GM23338 (cell line): ENCODE results near the gene SHROOM2. TPM values are rescaled to one million over a fixed set of nuclear protein-coding genes. Genes with fewer than 3 reads are reported as not detected.

ENCODE experiments used
- ATAC-seq: fragments of 200-7000 bp; cut with Tn5 transposase; 3 replicates; pipeline ENCODE4 v1.9.1; 2020
- DNase-seq: peaks from one replicate; pipeline ENCODE4 v3.0.0-alpha.2; 2015; ENCODE audit warnings: low spot score
- H2AFZ ChIP-seq: fragments of 200-600 bp; sonication (generic); 2 replicates; pipeline ENCODE4 v1.8.0; 2016; ENCODE audit warnings: antibody characterized with exemption, mild to moderate bottlenecking, moderate library complexity
- H3F3A ChIP-seq: fragments of 200-600 bp; sonication (generic); replicated peaks from 2 replicates; pipeline ENCODE4 v1.8.0; 2017; ENCODE audit warnings: antibody characterized with exemption, mixed run types, low read depth
- H3K27ac ChIP-seq: fragments of 200-600 bp; sonication (generic); 2 replicates; pipeline ENCODE4 v1.6.1; 2016; ENCODE audit warnings: low read depth
- H3K27me3 ChIP-seq: fragments of 200-600 bp; sonication (generic); 2 replicates; pipeline ENCODE4 v1.8.0; 2016; ENCODE audit warnings: mild to moderate bottlenecking, mixed run types, moderate library complexity; ENCODE audit not compliant: insufficient read depth
- H3K36me3 ChIP-seq: fragments of 200-600 bp; sonication (generic); 2 replicates; pipeline ENCODE4 v1.8.0; 2016; ENCODE audit warnings: mild to moderate bottlenecking; ENCODE audit not compliant: insufficient read depth
- H3K4me1 ChIP-seq: fragments of 200-600 bp; sonication (generic); 2 replicates; pipeline ENCODE4 v1.8.0; 2016; ENCODE audit warnings: mild to moderate bottlenecking, moderate library complexity; ENCODE audit not compliant: insufficient read depth
- H3K4me2 ChIP-seq: fragments of 200-600 bp; sonication (generic); 2 replicates; pipeline ENCODE4 v1.7.1; 2017; ENCODE audit warnings: mixed run types
- H3K4me3 ChIP-seq: fragments of 200-600 bp; sonication (generic); 2 replicates; pipeline ENCODE4 v1.6.1; 2016; ENCODE audit warnings: mixed run types
- H3K79me2 ChIP-seq: fragments of 200-600 bp; sonication (generic); replicated peaks from 2 replicates; pipeline ENCODE4 v1.8.0; 2017; ENCODE audit warnings: mild to moderate bottlenecking; ENCODE audit not compliant: insufficient read depth
- H3K9me2 ChIP-seq: fragments of 200-600 bp; sonication (generic); 2 replicates; pipeline ENCODE4 v1.8.0; 2017; ENCODE audit not compliant: insufficient read depth
- H4K20me1 ChIP-seq: fragments of 200-600 bp; sonication (generic); replicated peaks from 2 replicates; pipeline ENCODE4 v1.8.0; 2017; ENCODE audit warnings: mild to moderate bottlenecking; ENCODE audit not compliant: insufficient read depth
- H3K27ac Mint-ChIP-seq: 2 replicates; pipeline ENCODE4 v1.8.0; 2020; ENCODE audit warnings: inconsistent platforms, mild to moderate bottlenecking, moderate library complexity, mixed read lengths
- H3K27me3 Mint-ChIP-seq: 3 replicates; pipeline ENCODE4 v1.8.0; 2022; ENCODE audit warnings: low read depth, mild to moderate bottlenecking, moderate library complexity, mixed read lengths, inconsistent platforms; ENCODE audit not compliant: insufficient read depth, poor library complexity
- H3K36me3 Mint-ChIP-seq: 3 replicates; pipeline ENCODE4 v1.8.0; 2021; ENCODE audit warnings: low read depth, mild to moderate bottlenecking, inconsistent platforms, moderate library complexity, mixed read lengths
- H3K4me1 Mint-ChIP-seq: 3 replicates; pipeline ENCODE4 v1.8.0; 2020; ENCODE audit warnings: mild to moderate bottlenecking, inconsistent platforms, mixed read lengths
- H3K4me3 Mint-ChIP-seq: 3 replicates; pipeline ENCODE4 v1.8.0; 2021; ENCODE audit warnings: moderate library complexity, mild to moderate bottlenecking, inconsistent platforms, mixed read lengths
- H3K9me3 Mint-ChIP-seq: 3 replicates; pipeline ENCODE4 v1.8.0; 2020; ENCODE audit warnings: moderate library complexity, mild to moderate bottlenecking, inconsistent platforms, mixed read lengths
- CREB1 ChIP-seq: fragments of 250-450 bp; sonication (Bioruptor Pico); IDR thresholded peaks from 2 replicates; pipeline ENCODE4 v1.5.0; 2020; ENCODE audit warnings: low read depth, mild to moderate bottlenecking, moderate library complexity
- CTCF ChIP-seq, 2 experiments: fragments of 200-600 bp in 1 of 2; sonication (generic) in 1 of 2; conservative IDR thresholded peaks; 2 replicates each; pipeline versions ENCODE4 v1.5.1 to v1.6.1; 2016 to 2017; ENCODE audit warnings: antibody characterized with exemption in 2 of 2, low read depth in 2 of 2, mild to moderate bottlenecking in 2 of 2, moderate library complexity in 1 of 2
- ETS1 ChIP-seq: IDR thresholded peaks from 2 replicates; pipeline ENCODE4 v1.6.1; 2016; ENCODE audit warnings: antibody characterized with exemption
- EZH2 ChIP-seq: fragments of 200-600 bp; sonication (generic); IDR thresholded peaks from one replicate; pipeline ENCODE4 v1.8.0; 2017; ENCODE audit warnings: antibody characterized with exemption, mild to moderate bottlenecking, low read depth; ENCODE audit not compliant: unreplicated experiment
- EZH2phosphoT487 ChIP-seq: fragments of 200-600 bp; sonication (generic); IDR thresholded peaks from one replicate; pipeline ENCODE4 v1.8.1; 2018; ENCODE audit warnings: antibody characterized with exemption; ENCODE audit not compliant: unreplicated experiment
- JUNB ChIP-seq: IDR thresholded peaks from one replicate; pipeline ENCODE4 v1.6.1; 2016; ENCODE audit warnings: antibody characterized with exemption; ENCODE audit not compliant: unreplicated experiment
- NANOG ChIP-seq: IDR thresholded peaks from 2 replicates; pipeline ENCODE4 v1.6.1; 2016; ENCODE audit warnings: antibody characterized with exemption, borderline replicate concordance
- POLR2AphosphoS5 ChIP-seq: IDR thresholded peaks from 2 replicates; pipeline ENCODE4 v1.6.1; 2016; ENCODE audit warnings: antibody characterized with exemption, low read depth
- REST ChIP-seq: IDR thresholded peaks from one replicate; pipeline ENCODE4 v1.6.1; 2018; ENCODE audit warnings: antibody characterized with exemption; ENCODE audit not compliant: unreplicated experiment
- STAT1 ChIP-seq: IDR thresholded peaks from one replicate; pipeline ENCODE4 v1.6.1; 2016; ENCODE audit warnings: antibody characterized with exemption; ENCODE audit not compliant: unreplicated experiment
- ZNF114 ChIP-seq: fragments of 250-450 bp; sonication (Bioruptor Pico); IDR thresholded peaks from 2 replicates; pipeline ENCODE4 v1.5.0; 2020; ENCODE audit warnings: mild to moderate bottlenecking, moderate library complexity
- ZNF331 ChIP-seq: fragments of 250-450 bp; sonication (Bioruptor Pico); IDR thresholded peaks from 2 replicates; pipeline ENCODE4 v1.5.0; 2020; ENCODE audit warnings: low read depth, mild to moderate bottlenecking, moderate library complexity
- ZNF462 ChIP-seq: fragments of 250-450 bp; sonication (Bioruptor Pico); IDR thresholded peaks from 2 replicates; pipeline ENCODE4 v1.5.0; 2020; ENCODE audit warnings: mild to moderate bottlenecking, moderate library complexity
- polyA plus RNA-seq: library from polyadenylated mRNA; unstranded; fragments of >200 nt; fragmentation: Nextera tagmentation; extraction: Ambion mirVana; gene quantifications from 2 replicates; pipeline ENCODE4 v1.2.1, GENCODE V29; 2016
- total RNA-seq: library from RNA; depleted of rRNA; stranded (reverse); fragments of >200 nt; shearing (Covaris generic); gene quantifications from 2 replicates; pipeline ENCODE4 v1.2.3, GENCODE V29; 2014

The SHROOM2 gene
- total and polyA plus RNA-seq, 2 experiments from 2014 or later: 3.5 to 15.8 TPM

- H3K27me3 ChIP-seq: no peaks in the 10 kb centered on the region
- H3K4me1 Mint-ChIP-seq: peaks cover 45% of the 10 kb centered on the region
- H3K4me3 Mint-ChIP-seq: no peak overlapping the region
- H3K27ac Mint-ChIP-seq: no peak overlapping the region
- no peak overlapping the region for H2AFZ ChIP-seq
- no peaks in the 10 kb centered on the region for H3K9me2 ChIP-seq
- H3K4me3 ChIP-seq: no peak overlapping the region
- H3K27me3 Mint-ChIP-seq: peaks cover 6% of the 10 kb centered on the region
- no peak overlapping the region for H3K4me2 ChIP-seq
- peaks cover 11% of the 10 kb centered on the region; the same call in 1 of the 2 replicates for H3K4me1 ChIP-seq
- no peaks in the 10 kb centered on the region for H3K9me3 Mint-ChIP-seq
- H4K20me1 ChIP-seq: no peaks in the 10 kb centered on the region
- H3K36me3 Mint-ChIP-seq: peaks cover 7% of the 10 kb centered on the region; the same call in 1 of the 3 replicates
- peaks cover 13% of the 10 kb centered on the region; the same call in 1 of the 2 replicates for H3K79me2 ChIP-seq
- no peaks in the 10 kb centered on the region for H3K36me3 ChIP-seq
- no peaks in the 10 kb centered on the region for H3F3A ChIP-seq
- H3K27ac ChIP-seq: no peak overlapping the region
- TF ChIP-seq STAT1: no peak
- TF ChIP-seq ZNF114 (CRISPR knock-in tag): no peak
- TF ChIP-seq POLR2AphosphoS5: no peak
- no peak for TF ChIP-seq ZNF331 (CRISPR knock-in tag)
- TF ChIP-seq EZH2phosphoT487: no peak
- TF ChIP-seq ZNF462 (CRISPR knock-in tag): no peak
- no peak for TF ChIP-seq EZH2
- no peak for TF ChIP-seq CTCF (conservative IDR thresholded peaks at IDR 0.05; ENCODE audit: low read depth in 2 of 2)
- no peak for TF ChIP-seq NANOG
- TF ChIP-seq CREB1 (CRISPR knock-in tag): no peak
- TF ChIP-seq ETS1: no peak
- no peak for TF ChIP-seq JUNB
- no peak for TF ChIP-seq REST
- DNase-seq: no peak
- ATAC-seq: no peak
Observed at GRCh38 chrX:9855561-9856283, 69.5 kb downstream of the SHROOM2 start.
